Progenitor cell of endocrine pancreas (in vitro differentiated cells): Measurements from ENCODE around the gene PNRC2. TPM values are rescaled to one million over a fixed set of nuclear protein-coding genes. Genes with fewer than 3 reads are reported as not detected.

Source experiments
- DNase-seq: peaks from one replicate; pipeline ENCODE4 v3.0.0; 2021; ENCODE audit warnings: low spot score; ENCODE audit not compliant: unreplicated experiment
- H3K27ac Mint-ChIP-seq: 2 replicates; pipeline ENCODE4 v1.8.0; 2021; ENCODE audit warnings: mild to moderate bottlenecking, moderate library complexity, mixed read lengths
- H3K27me3 Mint-ChIP-seq: 2 replicates; pipeline ENCODE4 v1.8.0; 2021; ENCODE audit warnings: mixed read lengths
- H3K36me3 Mint-ChIP-seq: 2 replicates; pipeline ENCODE4 v1.8.0; 2022; ENCODE audit warnings: mixed read lengths; ENCODE audit not compliant: insufficient read depth
- H3K4me1 Mint-ChIP-seq: 2 replicates; pipeline ENCODE4 v1.8.0; 2021; ENCODE audit warnings: low read depth, mixed read lengths
- H3K4me3 Mint-ChIP-seq: 2 replicates; pipeline ENCODE4 v1.8.0; 2021; ENCODE audit warnings: low read depth, mild to moderate bottlenecking, moderate library complexity, mixed read lengths
- H3K9me3 Mint-ChIP-seq: 2 replicates; pipeline ENCODE4 v1.8.0; 2021; ENCODE audit warnings: low read depth, mixed read lengths
- CTCF ChIP-seq: fragments of 200-600 bp; sonication (generic); IDR thresholded peaks from one replicate; pipeline ENCODE4 v1.5.0; 2021; ENCODE audit warnings: antibody characterized with exemption, mild to moderate bottlenecking; ENCODE audit not compliant: unreplicated experiment
- total RNA-seq: library from RNA; stranded (reverse); gene quantifications from 2 replicates; pipeline ENCODE4 v1.2.1, GENCODE V29; 2021

The PNRC2 gene
- total RNA-seq, 1 donor from 2014 or later, result 148 TPM

GRCh38 chr1:23930861-23931490 is 28.7 kb upstream of the PNRC2 start:
- Mint-ChIP-seq H3K27ac (no peak overlapping the region), H3K4me1 (no peaks in the 10 kb centered on the region), H3K27me3 (peaks cover 2% of the 10 kb centered on the region), H3K36me3 (no peaks in the 10 kb centered on the region), H3K4me3 (no peak overlapping the region), H3K9me3 (no peaks in the 10 kb centered on the region)
- TF ChIP-seq CTCF, result no peak
- no peak for DNase-seq

DNA sequence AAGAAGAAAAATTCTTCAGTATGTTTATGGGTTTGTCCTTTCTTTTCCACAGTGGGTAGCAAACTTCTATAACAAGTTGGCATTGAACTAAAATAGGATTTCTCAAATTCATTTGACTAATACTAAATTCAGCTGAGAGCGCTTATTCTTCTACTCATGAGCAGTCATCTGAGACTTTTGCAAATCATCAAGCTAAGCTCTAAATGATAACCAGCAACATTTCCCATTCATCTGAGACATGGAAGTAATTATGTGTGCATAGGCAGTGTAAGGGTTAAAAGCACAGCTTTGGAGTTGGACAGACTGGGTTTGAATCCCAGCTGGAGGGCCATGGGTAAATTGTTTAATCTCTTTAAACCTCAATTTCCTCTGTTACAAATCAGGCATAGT is 28.1 kb upstream of the PNRC2 start:
- Mint-ChIP-seq H3K4me1 (no peaks in the 10 kb centered on the region), H3K27ac (no peak overlapping the region), H3K27me3 (peaks cover 2% of the 10 kb centered on the region), H3K36me3 (no peaks in the 10 kb centered on the region), H3K9me3 (no peaks in the 10 kb centered on the region), H3K4me3 (no peak overlapping the region)
- TF ChIP-seq CTCF, result no peak
- no peak for DNase-seq

DNA sequence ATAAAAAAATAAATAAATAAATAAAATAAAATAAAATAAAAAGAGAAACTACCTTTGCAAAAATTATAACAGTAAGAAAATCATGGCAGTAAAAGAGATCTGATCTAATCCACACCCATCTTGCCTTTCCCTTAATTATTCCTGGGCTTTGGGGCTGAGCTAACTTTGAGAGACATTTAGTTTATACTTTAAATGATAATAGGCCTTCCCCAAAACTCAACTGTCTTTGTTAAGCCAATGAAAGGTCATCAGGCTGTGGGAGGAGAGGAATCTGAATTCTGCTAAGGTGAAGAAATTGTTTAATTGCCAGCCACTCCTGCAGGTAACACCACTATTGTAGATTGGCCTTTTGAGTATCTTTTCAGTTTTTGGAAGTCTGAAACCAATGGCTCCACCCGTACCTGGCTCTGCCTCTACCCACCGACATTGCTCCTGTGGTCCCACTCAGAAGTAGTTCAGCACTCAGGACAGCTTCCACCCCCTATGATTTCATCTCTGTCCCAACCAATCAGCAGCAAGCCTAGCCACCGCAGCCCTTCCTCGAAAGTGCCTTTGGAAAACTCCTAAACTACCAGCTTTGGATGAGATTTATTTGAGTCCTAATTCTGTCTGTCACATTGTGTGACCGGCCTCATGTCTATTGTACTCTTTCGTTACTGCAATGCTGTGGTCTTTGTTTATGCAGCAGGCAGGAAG is 23.0 kb upstream of the PNRC2 start:
- no peaks in the 10 kb centered on the region for H3K4me1 Mint-ChIP-seq
- no peak for DNase-seq
- H3K4me3 Mint-ChIP-seq, result no peak overlapping the region
- TF ChIP-seq CTCF, result no peak
- no peaks in the 10 kb centered on the region for H3K27me3 Mint-ChIP-seq
- no peaks in the 10 kb centered on the region for H3K36me3 Mint-ChIP-seq
- no peak overlapping the region for H3K27ac Mint-ChIP-seq
- no peaks in the 10 kb centered on the region for H3K9me3 Mint-ChIP-seq

DNA sequence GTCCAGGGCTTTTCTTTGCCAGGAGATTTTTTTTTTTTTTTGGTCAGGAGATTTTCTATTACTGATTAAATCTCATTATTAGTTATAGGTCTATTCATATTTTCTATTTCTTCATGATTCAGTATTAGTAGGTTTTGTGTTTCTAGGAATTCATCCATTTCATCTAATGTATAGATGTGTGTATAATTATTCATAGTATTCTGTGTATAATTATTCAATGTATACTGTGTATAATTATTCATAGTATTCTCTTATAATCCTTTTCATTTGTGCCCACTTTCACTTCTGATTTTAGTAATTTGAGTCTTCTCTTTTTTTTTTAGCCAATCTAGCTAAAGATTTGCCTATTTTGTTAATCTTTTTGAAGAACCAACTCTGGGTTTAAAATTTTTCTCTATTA is 12.3 kb upstream of the PNRC2 start:
- Mint-ChIP-seq H3K27ac (no peak overlapping the region), H3K4me3 (no peak overlapping the region), H3K36me3 (no peaks in the 10 kb centered on the region), H3K27me3 (peaks cover 3% of the 10 kb centered on the region), H3K9me3 (peaks cover 12% of the 10 kb centered on the region), H3K4me1 (peaks cover 6% of the 10 kb centered on the region)
- no peak for TF ChIP-seq CTCF
- DNase-seq, result no peak

DNA sequence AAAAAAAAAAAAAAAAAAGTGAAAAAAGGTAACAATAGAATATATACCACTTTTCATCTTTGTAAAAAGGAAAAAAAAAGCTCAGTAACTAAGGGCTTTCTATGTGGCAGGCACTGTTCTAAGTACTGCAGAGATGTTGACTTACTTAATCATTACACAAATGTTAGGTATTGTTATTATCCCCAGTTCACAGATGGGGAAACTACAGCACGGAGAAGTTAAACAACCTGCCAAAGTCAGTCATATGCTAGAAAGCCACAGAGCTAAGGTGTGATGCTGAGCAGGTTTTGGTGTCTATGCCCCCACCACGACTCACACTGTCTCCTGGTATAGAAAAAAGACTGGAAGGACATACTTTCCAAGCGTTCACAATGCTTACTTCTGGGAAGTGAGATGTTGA is 6.6 kb upstream of the PNRC2 start:
- Mint-ChIP-seq H3K4me1 (peaks cover 27% of the 10 kb centered on the region), H3K27ac (no peak overlapping the region)

More for the DNA sequence above, 6.6 kb upstream of the PNRC2 start:
- no peaks in the 10 kb centered on the region for H3K9me3 Mint-ChIP-seq
- no peaks in the 10 kb centered on the region for H3K27me3 Mint-ChIP-seq
- no peak for DNase-seq
- no peaks in the 10 kb centered on the region for H3K36me3 Mint-ChIP-seq
- H3K4me3 Mint-ChIP-seq, result no peak overlapping the region
- TF ChIP-seq CTCF, result no peak
